Uterus (tissue), 4 donors: ENCODE measurements around the gene DNAJC17. TPM values are rescaled to one million over a fixed set of nuclear protein-coding genes. Genes with fewer than 3 reads are reported as not detected.

Source experiments
- DNase-seq, 2 donors: peaks; one replicate each; pipeline ENCODE4 v3.0.0-alpha.2; 2019 to 2020
- H3K27ac ChIP-seq, 2 donors: fragments of 200-600 bp; sonication (generic); 1 replicate in 1 of 2; 2 replicates in 1 of 2; pipeline ENCODE4 v1.5.1; 2016 to 2018
- H3K27me3 ChIP-seq, 2 donors: fragments of 200-600 bp; sonication (generic); one replicate each; pipeline ENCODE4 v1.5.1; 2018 to 2019; ENCODE audit warnings: control low read depth in 1 of 2
- H3K36me3 ChIP-seq, 2 donors: fragments of 200-600 bp; sonication (generic); one replicate each; pipeline ENCODE4 v1.5.1; 2019; ENCODE audit warnings: control low read depth in 1 of 2
- H3K4me1 ChIP-seq, 2 donors: fragments of 200-600 bp; sonication (generic); one replicate each; pipeline ENCODE4 v1.5.1; 2018 to 2019; ENCODE audit warnings: control low read depth in 1 of 2
- H3K4me3 ChIP-seq, 2 donors: fragments of 200-600 bp; sonication (generic); 1 replicate in 1 of 2; 2 replicates in 1 of 2; pipeline ENCODE4 v1.5.1; 2018 to 2019; ENCODE audit warnings: mild to moderate bottlenecking in 1 of 2
- H3K9me3 ChIP-seq, 2 donors: fragments of 200-600 bp; sonication (generic); one replicate each; pipeline ENCODE4 v1.5.1; 2019; ENCODE audit warnings: control low read depth in 1 of 2
- POLR2A ChIP-seq, 2 donors: fragments of 450-650 bp; IDR thresholded peaks; one replicate each; pipeline ENCODE4 v1.6.1; 2016; ENCODE audit warnings: antibody characterized with exemption in 2 of 2, mild to moderate bottlenecking in 1 of 2, moderate library complexity in 1 of 2
- intact Hi-C: fragments of 100-400 bp; cut with DNase I; formaldehyde crosslinking; loops from one replicate; pipeline ENCODE4 v1.15.1; 2023; ENCODE audit warnings: low total_unique reads
- total RNA-seq, 4 donors: library from RNA; depleted of rRNA in 3 of 4; stranded (reverse); fragments of >200 nt in 3 of 4; gene quantifications; one replicate each; pipeline versions ENCODE4 v1.1.0 to v1.2.4, GENCODE V29; 2014 to 2023
- TF ChIP-seq, protein P1 (sequence below), 4 experiments: fragments of 200-600 bp in 2 of 4; fragments of 450-650 bp in 2 of 4; sonication (generic) in 2 of 4; IDR thresholded peaks; one replicate each; pipeline ENCODE4 v1.5.1; 2016 to 2019; ENCODE audit warnings: antibody characterized with exemption in 4 of 4, mild to moderate bottlenecking in 2 of 4, moderate library complexity in 1 of 4
- donor health status: DM: yes; HTN: yes; CAD: no.

DNAJC17 gene
- total RNA-seq, 4 donors from 2014 or later, result 6.1 to 79.4 (median 32.5) TPM

DNA sequence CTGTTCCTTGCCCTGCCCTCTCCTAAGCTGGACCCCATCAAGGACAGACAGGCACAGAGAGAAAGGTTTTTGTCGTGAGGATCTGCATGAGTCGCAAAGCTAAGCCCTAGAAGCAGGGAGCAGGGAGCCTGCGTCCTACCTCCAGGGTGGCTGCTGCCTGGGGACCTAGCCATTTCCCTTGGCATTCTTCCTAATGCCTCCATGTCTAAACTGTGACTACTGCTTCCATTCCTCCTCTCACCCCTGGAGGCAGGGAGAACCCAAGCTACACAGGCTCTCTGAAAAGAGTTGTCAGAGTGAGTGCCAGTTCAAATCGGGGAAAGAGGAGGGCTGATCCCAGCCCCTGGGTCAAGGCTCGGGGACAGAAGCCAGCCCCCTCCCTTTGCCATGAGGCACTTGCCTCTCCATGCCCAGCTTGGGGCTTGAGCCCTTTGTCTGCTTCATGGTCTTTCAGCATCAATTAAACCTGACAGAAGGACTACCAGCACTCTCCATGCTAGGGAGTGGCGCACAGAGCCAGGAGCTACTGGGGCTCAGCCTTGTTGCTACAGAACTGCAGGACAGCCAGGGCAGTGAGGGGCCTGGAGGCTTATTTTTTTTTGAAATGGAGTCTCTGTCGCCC is 41.0 kb downstream of the DNAJC17 start:
- intact Hi-C loops, result no loop called here
- H3K27ac ChIP-seq, result peak overlapping the region in 1 of 2 donors; percentile 83
- H3K4me1 ChIP-seq, result peaks cover 0 to 4% of the 10 kb centered on the region in 2 donors

DNA sequence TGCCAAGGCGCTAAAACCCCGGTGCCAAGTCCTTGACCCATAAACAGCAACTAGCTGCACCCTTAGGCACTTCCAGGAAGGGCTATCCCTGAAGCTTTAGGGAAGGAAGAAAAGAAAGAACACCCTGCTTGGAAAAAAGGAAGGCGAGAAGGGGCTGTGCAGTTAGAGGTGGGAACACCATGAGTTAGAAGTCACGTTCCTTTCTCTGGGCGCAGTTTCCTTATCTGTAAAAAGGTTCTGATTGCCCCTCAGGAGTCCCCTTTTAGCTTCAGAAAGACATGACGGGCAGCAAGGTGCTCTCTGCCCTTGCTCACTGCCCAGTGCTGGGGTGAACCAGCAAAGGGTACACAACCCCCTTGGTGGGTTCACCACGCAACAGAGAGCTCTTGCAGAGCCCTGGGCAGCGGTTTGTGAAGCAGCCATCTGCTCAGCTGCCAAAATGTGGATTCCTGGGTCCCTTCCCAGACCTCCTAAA is 42.6 kb downstream of the DNAJC17 start:
- H3K4me3 ChIP-seq, result peak overlapping the region; percentile 43 to 56
- H3K9me3 ChIP-seq, result no peaks in the 10 kb centered on the region
- DNase-seq, result no peak
- TF ChIP-seq, protein P1, sequence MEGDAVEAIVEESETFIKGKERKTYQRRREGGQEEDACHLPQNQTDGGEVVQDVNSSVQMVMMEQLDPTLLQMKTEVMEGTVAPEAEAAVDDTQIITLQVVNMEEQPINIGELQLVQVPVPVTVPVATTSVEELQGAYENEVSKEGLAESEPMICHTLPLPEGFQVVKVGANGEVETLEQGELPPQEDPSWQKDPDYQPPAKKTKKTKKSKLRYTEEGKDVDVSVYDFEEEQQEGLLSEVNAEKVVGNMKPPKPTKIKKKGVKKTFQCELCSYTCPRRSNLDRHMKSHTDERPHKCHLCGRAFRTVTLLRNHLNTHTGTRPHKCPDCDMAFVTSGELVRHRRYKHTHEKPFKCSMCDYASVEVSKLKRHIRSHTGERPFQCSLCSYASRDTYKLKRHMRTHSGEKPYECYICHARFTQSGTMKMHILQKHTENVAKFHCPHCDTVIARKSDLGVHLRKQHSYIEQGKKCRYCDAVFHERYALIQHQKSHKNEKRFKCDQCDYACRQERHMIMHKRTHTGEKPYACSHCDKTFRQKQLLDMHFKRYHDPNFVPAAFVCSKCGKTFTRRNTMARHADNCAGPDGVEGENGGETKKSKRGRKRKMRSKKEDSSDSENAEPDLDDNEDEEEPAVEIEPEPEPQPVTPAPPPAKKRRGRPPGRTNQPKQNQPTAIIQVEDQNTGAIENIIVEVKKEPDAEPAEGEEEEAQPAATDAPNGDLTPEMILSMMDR (IDR thresholded peaks at IDR 0.05), result no peak
- TF ChIP-seq POLR2A (IDR thresholded peaks at IDR 0.05), result no peak
- peaks cover 0 to 4% of the 10 kb centered on the region in 2 donors for H3K4me1 ChIP-seq
- intact Hi-C loops, result no loop called here
- peak overlapping the region; percentile 67 to 83 for H3K27ac ChIP-seq
- H3K36me3 ChIP-seq, result no peaks in the 10 kb centered on the region
- H3K27me3 ChIP-seq, result no peaks in the 10 kb centered on the region

More for the DNA sequence above, 41.0 kb downstream of the DNAJC17 start:
- TF ChIP-seq, protein P1 (IDR thresholded peaks at IDR 0.05), result no peak
- TF ChIP-seq POLR2A (IDR thresholded peaks at IDR 0.05), result no peak
- Histone ChIP-seq H3K9me3 (no peaks in the 10 kb centered on the region), H3K36me3 (no peaks in the 10 kb centered on the region), H3K4me3 (no peak overlapping the region), H3K27me3 (no peaks in the 10 kb centered on the region)
- DNase-seq, result no peak

DNA sequence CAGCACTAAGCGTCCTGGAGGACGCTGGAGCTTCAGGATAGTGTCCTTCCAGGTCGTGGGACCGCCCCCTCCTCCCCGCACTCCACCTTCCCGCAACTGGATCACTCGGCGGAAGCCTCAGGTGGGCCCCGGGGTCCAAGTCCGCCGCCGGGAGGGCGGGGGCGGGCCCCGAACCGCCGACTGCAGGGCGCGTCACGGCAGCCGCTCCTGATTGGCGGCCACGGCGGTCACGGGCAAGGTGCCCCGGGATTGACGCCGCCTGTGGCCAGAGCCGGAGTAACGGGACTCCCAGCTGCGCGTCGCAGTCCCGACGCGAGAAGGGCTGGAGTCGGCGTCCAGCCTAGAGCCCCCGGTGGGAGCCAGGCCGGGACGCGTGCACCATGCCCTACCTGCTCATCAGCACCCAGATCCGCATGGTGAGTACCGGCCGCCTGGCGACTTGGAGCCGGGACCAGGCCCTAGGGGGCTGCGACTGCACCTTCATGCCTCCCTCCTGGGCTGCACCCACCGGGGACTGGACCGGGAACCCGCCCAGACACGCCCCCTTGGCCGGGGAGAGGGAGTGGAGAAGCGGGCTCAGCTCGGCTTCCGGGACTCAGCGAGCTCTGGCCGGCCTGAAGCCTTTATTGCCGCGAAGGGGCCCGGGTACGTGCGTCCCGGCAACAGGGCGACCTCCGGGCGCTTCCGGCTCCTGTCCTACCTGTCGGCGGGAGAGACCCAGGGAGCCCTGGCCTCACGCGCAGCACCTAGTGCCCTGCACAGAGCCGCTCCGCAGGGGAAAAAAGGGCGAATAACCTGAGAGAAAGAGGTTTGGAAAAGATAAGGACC is 43.3 kb downstream of the DNAJC17 start, which contains the start of gene GCHFR:
Gene GCHFR (plus strand): TSS at position 268 of the 828 bp plus-strand sequence. CDS start 113 bp downstream, at position 381.
- Histone ChIP-seq H3K4me3 (peak within 1 kb of the TSS; percentile 43 to 56), H3K27me3 (no peaks in the 10 kb centered on the region), H3K9me3 (no peaks in the 10 kb centered on the region), H3K27ac (peak within 1 kb of the TSS; percentile 67 to 83), H3K36me3 (no peaks in the 10 kb centered on the region), H3K4me1 (peaks cover 0 to 4% of the 10 kb centered on the region in 2 donors)
- intact Hi-C loops, result no loop called here
- TF ChIP-seq, protein P1 (IDR thresholded peaks at IDR 0.05), result peak in 3 of 4 experiments; percentile 35 to 58 (median 49)
- TF ChIP-seq POLR2A (IDR thresholded peaks at IDR 0.05), result peak in 1 of 2 donors; percentile 53
- peak; percentile 78 to 80 for DNase-seq

DNA sequence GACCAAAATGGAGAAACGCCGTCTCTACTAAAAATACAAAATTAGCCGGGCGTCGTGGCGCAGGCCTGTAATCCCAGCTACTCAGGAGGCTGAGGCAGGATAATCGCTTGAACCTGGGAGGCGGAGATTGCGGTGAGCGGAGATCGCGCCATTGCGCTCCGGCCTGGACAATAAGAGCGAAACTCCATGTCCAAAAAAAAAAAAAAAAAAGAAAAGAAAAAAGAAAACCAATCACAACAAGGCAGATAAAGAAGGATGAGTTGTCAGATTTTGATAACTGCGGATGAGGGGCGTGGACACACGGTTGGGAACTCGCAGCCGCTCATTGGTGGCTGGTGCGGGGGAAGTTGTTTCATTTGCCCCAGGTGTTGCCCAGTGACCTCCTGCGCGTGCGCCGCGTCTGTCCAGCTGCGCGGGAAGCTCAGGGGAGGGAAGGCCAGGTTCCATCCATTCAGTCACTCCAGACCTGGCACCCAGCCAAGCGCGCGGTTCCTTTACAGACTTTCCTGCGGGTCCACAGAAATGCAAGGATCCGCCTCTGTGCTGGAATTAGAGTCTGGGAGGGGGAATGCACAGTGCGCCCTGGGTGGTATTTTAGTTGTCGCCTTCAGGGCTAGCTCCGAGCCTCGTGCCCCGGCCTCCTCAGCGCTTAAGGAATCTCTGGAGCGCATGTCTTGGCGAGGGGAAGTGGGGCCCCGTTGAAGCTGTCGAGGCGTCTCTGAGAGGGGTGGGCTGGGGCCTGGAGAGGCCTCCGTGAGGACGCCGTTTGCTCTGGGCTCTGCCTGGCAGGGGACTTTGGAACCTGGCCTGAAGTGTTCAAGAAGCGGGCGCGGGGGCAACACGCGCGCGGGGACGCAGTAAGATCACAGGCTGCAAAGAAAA is 44.1 kb downstream of the DNAJC17 start:
- H3K4me3 ChIP-seq, result peak overlapping the region; percentile 43 to 56
- intact Hi-C loops, result no loop called here
- TF ChIP-seq POLR2A (IDR thresholded peaks at IDR 0.05), result no peak
- TF ChIP-seq, protein P1 (IDR thresholded peaks at IDR 0.05), result no peak
- no peaks in the 10 kb centered on the region for H3K9me3 ChIP-seq
- H3K36me3 ChIP-seq, result no peaks in the 10 kb centered on the region
- peak; percentile 71 to 78 for DNase-seq
- no peaks in the 10 kb centered on the region for H3K27me3 ChIP-seq
- peaks cover 0 to 4% of the 10 kb centered on the region in 2 donors for H3K4me1 ChIP-seq
- H3K27ac ChIP-seq, result peak overlapping the region; percentile 67 to 83
